Ishikawa (cell line): ENCODE data around the gene DCBLD2.
A peak's percentile ranks its signal among the peaks of the same experiment; 100 is the strongest.

Source experiments
- CEBPB ChIP-seq: IDR thresholded peaks from 2 replicates; pipeline ENCODE4 v1.6.1; 2012
- CREB1 ChIP-seq: IDR thresholded peaks from 2 replicates; pipeline ENCODE4 v1.6.1; 2012; ENCODE audit warnings: low read depth
- EGR1 ChIP-seq: IDR thresholded peaks from 2 replicates; pipeline ENCODE4 v1.6.1; 2012
- EP300 ChIP-seq: IDR thresholded peaks from 2 replicates; pipeline ENCODE4 v1.6.1; 2012; ENCODE audit warnings: borderline replicate concordance
- FOXM1 ChIP-seq: IDR thresholded peaks from 2 replicates; pipeline ENCODE4 v1.6.1; 2012; ENCODE audit warnings: low read depth, borderline replicate concordance
- NFIC ChIP-seq: IDR thresholded peaks from 2 replicates; pipeline ENCODE4 v1.6.1; 2012
- RAD21 ChIP-seq: IDR thresholded peaks from 2 replicates; pipeline ENCODE4 v1.6.1; 2012; ENCODE audit warnings: low read depth
- REST ChIP-seq: IDR thresholded peaks from 2 replicates; pipeline ENCODE4 v1.6.1; 2012; ENCODE audit warnings: low read depth, mild to moderate bottlenecking
- TAF1 ChIP-seq: IDR thresholded peaks from 2 replicates; pipeline ENCODE4 v1.6.1; 2012; ENCODE audit warnings: low read depth, mild to moderate bottlenecking
- TCF12 ChIP-seq: IDR thresholded peaks from 2 replicates; pipeline ENCODE4 v1.6.1; 2012; ENCODE audit warnings: low read depth
- TEAD4 ChIP-seq: IDR thresholded peaks from 2 replicates; pipeline ENCODE4 v1.6.1; 2012
- YY1 ChIP-seq: IDR thresholded peaks from 2 replicates; pipeline ENCODE4 v1.6.1; 2012; ENCODE audit warnings: low read depth
- ZBTB7A ChIP-seq: IDR thresholded peaks from 2 replicates; pipeline ENCODE4 v1.6.1; 2012; ENCODE audit warnings: low read depth
- TF ChIP-seq, protein P1 (sequence below): IDR thresholded peaks from 2 replicates; pipeline ENCODE4 v1.6.1; 2012
- TF ChIP-seq, protein P2 (sequence below): IDR thresholded peaks from 2 replicates; pipeline ENCODE4 v1.6.1; 2012

The DCBLD2 gene

GRCh38 chr3:98779541-98780335 is 121.8 kb downstream of the DCBLD2 start:
- TF ChIP-seq FOXM1 (no peak), CREB1 (no peak), EP300 (no peak), TAF1 (no peak), NFIC (no peak), CEBPB (no peak), ZBTB7A (no peak), RAD21 (no peak)
- TF ChIP-seq, protein P1, sequence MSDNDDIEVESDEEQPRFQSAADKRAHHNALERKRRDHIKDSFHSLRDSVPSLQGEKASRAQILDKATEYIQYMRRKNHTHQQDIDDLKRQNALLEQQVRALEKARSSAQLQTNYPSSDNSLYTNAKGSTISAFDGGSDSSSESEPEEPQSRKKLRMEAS: no peak

- TF ChIP-seq TCF12 (no peak), CEBPB (peak; percentile 31; the same call in 1 of the 2 replicates), FOXM1 (no peak), EGR1 (no peak), NFIC (no peak)
These were observed 122.6 kb downstream of the DCBLD2 start for GRCh38 chr3:98778852-98779413.

DNA sequence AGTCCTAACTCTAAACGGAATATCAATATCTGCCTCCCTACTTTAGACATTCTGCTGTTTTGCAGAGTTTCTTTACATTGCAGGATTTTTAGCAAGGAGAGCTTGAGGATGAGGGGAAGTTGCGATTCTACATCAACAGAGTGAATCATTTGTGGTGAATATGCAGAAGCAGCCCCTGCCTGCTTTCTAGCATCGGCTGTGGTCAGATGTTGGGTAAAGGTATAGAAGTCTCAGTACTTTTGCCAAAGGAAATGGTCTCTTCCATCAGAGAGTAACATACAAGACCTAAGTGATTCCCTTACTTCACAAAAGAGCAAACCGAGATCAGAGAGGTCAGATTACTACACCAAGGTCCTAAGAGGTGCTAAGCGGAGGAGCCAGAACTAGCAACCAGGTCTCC is 123.1 kb downstream of the DCBLD2 start:
- TF ChIP-seq REST (no peak), EGR1 (no peak), YY1 (no peak), CEBPB (no peak), FOXM1 (no peak), TAF1 (no peak), TCF12 (no peak)
- TF ChIP-seq, protein P1: no peak
- TF ChIP-seq, protein P2, sequence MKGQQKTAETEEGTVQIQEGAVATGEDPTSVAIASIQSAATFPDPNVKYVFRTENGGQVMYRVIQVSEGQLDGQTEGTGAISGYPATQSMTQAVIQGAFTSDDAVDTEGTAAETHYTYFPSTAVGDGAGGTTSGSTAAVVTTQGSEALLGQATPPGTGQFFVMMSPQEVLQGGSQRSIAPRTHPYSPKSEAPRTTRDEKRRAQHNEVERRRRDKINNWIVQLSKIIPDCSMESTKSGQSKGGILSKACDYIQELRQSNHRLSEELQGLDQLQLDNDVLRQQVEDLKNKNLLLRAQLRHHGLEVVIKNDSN: no peak

GRCh38 chr3:98777801-98778220 is 123.7 kb downstream of the DCBLD2 start:
- TF ChIP-seq TCF12 (no peak), YY1 (no peak), CREB1 (no peak), FOXM1 (no peak), ZBTB7A (no peak), NFIC (no peak), REST (no peak), TAF1 (no peak), RAD21 (no peak), EP300 (no peak), EGR1 (no peak), CEBPB (no peak), TEAD4 (no peak)
- TF ChIP-seq, protein P2: no peak
- TF ChIP-seq, protein P1: no peak

DNA sequence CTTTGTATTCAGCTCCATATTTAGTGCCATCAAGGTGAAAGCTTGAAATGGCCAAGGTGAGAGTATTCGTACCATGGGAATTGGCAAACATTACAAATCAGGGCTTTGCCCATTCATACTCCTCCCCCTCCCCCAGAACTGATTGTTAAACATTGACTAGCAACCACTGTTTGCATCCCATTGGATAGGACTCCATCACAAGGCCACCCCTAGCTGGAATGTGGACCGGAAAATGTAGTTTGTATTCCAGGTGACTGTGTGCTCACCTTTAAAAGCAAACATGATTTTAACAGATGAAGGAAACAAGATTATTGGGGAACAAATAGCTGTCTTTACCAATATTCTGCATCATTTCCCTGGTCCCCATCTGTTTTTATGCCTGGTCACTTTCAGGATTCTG is 124.2 kb downstream of the DCBLD2 start:
- TF ChIP-seq EGR1 (no peak), CREB1 (no peak), TAF1 (no peak), REST (no peak), NFIC (no peak), FOXM1 (no peak), CEBPB (no peak), TEAD4 (no peak), EP300 (no peak), YY1 (no peak), TCF12 (no peak)
- TF ChIP-seq, protein P1: no peak
- TF ChIP-seq, protein P2: no peak
